OCI-M2 (cell line): Measurements from ENCODE around the gene CALR3.
"Not testable (repeated sequence)": the region's sequence is repeated elsewhere in the genome, so short reads cannot be mapped to it uniquely, and the experiment has no call there.

ENCODE experiments used
- DNase-seq: peaks from one replicate; lab custom pipeline; 2025; ENCODE audit not compliant: unreplicated experiment; lab: John Stamatoyannopoulos, UW

The CALR3 gene

DNA sequence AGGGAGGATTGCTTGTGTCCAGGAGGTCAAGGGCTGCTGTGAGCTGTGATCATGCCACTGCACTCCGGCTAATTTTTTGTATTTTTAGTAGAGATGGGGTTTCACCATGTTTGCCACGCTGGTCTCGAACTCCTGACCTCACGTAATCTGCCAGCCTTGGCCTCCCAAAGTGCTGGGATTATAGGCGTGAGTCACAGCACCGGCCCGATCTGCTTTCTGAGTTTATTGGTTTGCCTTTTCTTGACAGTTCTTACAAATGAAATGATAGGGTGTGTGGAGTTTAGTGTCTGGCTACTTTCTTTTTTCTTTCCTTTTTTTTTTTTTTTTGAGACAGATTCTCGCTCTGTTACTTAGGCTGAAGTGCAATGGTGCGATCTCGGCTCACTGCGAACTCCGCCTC lies 1.1 kb upstream of the CALR3 start:
- DNase-seq = no peak

DNA sequence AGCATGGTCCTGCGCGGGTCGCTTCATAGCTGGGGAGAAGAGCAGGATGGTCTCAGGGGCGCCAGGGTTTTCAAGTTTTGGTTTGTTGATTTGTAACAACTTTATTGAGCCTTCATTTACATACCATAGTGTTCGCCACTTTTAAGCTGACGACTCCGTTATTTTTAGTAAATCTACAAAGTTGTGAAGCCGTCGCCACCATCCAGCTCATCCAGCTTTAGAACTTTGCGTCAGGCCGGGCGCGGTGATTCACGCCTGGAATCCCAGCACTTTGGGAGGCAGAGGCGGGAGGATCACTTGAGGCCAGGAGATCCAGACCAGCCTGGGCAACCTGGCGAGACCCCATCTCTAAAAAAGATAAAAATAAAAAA lies 631 bp upstream of the CALR3 start:
- no peak for DNase-seq

DNA sequence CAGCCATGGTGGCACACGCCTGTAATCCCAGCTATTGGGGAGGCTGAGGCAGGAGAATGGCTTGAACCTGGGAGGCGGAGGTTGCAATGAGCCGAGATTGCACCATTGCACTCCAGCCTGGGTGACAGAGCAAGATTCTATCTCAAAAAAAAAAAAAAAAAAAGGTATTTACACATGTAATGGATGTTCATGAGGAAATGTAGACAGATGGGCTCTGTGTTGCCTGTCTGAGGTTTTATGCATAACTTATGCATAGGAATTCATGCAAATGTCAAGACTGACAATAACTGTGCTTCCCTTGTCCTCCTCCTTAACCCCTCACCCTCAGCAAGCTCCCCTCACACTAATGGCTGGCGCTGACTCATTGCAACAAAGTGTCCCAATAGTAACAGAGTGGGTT lies 9.5 kb downstream of the CALR3 start:
- not testable (repeated sequence) for DNase-seq

DNA sequence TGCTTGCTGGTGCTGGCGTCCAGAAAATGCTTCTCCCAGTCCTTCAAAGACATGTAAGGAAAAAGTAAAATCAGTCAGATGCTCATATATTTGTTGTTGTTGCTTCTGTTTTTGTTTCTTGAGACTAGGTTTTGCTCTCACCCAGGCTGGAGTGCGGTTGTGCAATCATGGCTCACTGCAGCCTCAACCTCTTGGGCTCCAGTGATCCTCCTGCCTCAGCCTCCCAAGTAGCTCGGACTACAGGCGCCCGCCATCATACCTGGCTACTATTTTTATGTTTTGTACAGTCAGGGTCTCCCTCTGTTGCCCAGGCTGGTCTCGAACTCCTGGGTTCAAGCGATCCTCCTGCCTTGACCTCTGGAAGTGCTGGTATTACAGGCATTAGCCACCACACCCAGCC lies 13.2 kb downstream of the CALR3 start:
- DNase-seq = no peak

DNA sequence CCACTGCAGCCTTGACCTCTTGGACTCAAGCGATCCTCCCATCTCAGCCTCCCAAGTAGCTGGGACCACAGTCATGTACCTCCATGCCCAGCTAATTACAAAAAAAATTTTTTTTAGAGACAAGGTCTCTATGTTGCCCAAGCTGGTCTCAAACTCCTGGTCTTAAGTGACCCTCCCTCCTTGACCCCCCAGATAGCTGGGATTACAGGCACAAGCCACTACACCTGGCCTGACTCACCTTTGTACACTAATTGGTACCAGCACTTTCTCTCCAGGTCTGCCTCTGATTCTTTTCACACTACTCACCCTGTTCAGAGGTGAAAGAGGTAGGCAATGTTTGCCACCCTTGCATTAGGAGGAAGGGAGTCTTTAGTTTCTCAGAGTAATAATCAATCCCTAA lies 18.7 kb downstream of the CALR3 start:
- DNase-seq = no peak

DNA sequence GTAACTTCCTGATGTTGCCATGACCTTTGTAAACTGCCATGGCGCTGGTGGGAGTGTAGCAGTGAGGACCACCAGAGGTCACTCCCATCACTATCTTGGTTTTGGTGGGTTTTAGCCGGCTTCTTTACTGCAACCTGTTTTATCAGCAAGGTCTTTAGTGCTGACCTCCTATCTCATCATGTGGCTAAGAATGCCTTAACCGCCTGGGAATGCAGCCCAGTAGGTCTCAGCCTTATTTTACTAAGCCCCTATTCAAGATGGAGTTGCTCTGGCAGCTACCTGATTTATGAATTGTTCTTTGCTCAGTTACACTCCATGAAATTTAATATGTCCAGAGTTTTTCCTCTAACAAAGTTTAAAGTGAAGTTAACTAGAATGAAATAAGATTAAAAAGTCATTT lies 19.6 kb downstream of the CALR3 start:
- DNase-seq = no peak

DNA sequence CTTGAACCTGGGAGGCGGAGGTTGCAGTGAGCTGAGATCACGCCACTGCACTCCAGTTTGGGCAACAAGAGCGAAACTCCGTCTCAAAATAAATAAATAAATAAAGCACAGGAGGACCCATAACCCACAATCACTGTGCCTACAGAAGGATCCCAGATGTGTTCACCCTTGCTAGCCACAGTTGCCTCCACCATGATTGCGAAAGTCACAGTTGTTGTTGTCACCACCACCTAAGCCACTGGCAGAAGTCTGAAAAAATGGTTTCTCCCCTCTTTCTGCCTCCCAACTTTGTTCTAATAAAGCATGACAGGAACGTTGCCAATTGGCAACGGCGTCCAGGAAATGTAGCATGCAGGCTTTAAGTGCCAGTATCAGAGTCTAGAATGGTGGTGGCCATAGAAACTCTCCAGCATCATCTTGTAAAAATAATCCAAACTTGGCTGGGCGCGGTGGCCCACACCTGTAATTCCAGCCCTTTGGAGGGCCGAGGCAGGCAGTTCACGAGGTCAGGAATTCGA lies 22.0 kb downstream of the CALR3 start:
- DNase-seq = no peak

DNA sequence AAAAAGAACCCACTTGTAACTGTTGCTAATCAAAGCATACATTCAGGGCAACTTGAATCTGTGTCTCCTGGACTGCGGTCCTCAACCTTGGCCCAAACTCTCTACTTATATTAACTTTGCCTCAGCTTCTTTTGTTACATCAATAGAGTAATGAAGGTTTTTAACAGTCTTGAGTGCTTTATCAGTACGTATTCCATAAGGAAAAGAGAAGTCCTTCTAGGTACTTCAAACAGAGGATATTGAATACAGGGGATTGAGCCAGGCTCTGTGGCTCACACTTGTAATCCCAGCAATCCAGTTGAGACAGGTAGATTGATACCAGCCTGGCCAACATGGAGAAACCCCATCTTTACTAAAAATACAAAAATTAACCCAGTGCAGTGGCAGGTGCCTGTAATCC lies 23.0 kb downstream of the CALR3 start:
- DNase-seq = no peak

DNA sequence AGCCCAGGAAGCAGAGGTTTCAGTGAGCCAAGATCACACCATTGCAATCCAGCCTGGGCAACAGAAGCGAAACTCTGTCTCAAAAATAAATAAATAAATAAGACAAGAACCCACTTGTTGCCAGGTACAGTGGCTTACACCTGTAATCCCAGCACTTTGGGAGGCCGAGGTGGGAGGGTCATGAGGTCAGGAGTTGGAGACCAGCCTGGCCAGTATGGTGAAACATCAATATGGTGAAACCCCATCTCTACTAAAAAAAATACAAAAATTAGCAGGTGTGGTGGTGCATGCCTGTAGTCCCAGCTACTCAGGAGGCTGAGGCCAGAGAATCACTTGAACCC lies 23.4 kb downstream of the CALR3 start:
- DNase-seq = not testable (repeated sequence)

DNA sequence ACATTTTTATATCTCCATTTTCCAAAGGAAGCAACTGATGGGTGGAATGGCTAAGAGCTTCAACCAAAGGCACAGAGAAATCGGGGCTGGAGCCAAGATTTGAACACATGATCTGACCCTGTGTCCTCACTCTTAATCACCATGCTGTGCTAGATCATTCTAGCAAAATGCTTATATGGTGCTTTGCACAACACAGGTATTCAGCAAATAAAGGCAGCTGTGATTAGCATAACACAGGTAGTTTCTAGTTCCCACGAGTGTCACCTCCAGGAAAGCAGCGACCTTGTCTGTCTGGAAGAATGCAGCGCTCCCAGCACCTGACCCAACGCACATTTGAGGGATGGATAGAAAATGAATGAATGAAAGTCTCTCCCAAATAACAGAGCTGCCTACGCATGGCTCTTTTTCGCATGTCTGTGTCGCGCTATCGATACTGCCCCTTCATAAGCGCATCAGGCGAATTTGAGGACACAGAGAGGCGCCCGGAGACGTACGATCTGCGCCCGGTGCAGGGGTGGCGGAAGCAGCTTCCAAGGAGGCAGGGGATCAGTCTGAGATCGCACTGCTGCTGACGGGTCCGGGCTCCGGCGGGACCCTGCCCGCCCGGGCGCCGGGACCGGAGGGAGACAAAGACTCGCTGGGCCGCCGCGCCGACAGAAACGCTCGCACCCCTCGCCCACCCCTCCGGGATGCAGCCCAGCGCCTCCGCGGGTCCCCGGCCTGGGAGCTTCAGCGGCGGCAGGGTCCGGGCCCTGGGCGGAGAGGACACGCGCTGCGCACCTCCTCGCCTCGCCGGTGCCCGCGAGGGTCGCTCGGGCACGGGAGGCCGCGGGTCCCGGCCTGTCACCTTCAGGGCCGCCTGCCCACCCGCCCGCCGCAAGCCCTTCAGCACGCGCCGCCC lies 24.8 kb downstream of the CALR3 start:
- DNase-seq = no peak

DNA sequence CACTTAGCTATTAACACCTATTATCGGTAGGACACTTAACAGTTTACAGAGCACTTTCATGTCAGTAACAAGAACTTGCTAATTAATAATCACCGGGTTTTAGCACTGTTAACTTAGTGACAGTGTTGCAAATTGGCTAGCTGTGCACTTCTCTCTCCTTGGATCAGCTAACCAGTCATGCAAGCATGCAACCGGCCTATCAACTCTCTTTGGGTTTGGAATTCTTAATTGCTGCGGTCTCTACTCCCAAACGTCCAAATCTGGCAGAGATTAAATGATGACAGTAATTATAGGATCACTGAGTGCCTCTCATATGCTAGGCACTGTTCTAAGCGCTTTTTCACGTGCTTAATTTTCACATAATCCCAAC lies 25.4 kb downstream of the CALR3 start:
- no peak for DNase-seq

DNA sequence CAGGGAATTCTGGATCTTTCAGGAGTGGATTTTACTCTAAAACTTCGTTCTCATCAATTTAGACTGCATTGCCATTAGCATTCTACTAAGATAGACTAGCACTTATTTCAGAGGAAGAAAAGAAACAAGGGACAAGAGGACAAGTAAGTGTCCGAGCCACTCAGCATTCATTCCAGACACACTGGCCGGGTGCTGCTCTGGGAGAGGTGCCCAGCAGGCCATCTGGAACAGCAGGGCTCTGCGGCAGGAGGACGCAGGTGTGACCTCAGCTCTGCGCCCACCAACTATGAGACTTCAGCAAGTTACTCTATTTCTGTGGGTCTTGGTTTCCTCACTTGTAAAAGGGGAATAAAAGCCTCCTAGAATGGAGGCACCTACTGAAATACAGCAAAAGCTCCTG lies 28.4 kb downstream of the CALR3 start:
- no peak for DNase-seq

DNA sequence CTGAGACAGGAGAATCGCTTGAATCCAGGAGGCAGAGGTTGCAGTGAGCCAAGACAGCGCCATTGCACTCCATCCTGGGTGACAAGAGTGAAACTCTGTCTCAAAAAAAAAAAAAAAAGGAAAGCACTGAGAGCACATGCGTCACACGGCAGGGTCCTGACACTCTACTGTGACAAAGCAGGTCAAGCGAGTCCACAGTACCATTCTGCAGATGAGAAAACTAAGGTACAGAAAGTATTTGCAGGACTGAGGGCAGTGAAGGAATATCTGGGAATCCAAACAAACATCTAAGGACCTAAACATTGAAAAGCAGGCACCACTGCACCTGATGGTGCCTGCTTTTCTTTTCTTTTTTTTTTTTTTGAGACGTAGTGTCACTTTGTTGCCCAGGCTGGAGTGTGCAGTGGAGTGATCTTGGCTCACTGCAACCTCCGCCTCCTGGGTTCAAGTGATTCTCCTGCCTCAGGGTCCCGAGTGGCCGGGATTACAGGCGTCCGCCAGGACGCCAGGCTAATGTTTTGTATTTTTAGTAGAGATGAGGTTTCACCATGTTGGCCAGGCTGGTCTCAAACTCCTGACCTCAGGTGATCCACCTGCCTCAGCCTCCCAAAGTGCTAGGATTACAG lies 29.1 kb downstream of the CALR3 start:
- not testable (repeated sequence) for DNase-seq

DNA sequence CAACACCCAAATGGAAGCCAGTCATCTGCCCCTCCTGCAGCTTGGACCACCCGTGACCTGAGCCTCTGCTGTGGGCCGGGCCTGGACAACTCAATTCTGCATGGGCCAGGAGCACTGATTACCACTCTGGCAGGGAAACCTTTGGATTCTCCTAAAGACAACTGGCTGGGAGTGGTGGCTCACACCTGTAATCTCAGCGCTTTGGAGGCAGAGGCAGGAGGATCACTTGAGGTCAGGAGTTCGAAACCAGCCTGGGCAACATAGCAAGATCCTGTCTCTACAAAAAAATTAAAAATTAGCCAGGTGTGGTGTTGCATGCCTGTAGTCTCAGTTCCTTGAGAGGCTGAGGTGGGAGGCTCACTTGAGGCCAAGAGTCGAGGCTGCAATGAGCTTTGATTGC lies 30.7 kb downstream of the CALR3 start:
- no peak for DNase-seq

DNA sequence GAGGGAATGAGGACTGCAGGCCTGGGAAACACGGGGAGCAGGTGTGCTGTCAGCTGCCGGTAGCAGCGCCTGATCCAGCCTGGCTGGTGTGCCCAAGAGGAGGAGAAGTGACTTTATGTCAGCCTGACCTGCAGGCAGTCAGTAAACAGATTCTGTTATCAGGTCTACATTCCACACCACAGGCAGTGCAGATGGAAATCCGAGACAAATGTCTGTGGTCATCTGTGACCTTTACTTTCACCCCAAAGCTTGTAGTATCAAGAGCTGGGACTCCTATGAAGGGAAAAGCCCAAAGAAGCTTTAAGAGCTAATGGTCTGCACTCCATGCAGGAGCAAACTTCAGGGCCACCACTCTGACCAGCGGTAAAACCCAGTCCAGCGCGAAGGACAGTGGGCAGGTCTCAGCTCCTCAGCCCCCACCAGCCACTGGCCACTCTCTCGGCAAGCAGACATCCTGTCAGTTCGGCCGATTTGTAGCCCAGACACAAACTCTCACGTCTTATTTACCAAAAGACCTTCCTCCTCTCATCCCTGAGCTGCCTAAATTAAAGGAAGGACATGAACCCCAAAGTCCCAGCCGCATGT lies 31.9 kb downstream of the CALR3 start:
- no peak for DNase-seq

DNA sequence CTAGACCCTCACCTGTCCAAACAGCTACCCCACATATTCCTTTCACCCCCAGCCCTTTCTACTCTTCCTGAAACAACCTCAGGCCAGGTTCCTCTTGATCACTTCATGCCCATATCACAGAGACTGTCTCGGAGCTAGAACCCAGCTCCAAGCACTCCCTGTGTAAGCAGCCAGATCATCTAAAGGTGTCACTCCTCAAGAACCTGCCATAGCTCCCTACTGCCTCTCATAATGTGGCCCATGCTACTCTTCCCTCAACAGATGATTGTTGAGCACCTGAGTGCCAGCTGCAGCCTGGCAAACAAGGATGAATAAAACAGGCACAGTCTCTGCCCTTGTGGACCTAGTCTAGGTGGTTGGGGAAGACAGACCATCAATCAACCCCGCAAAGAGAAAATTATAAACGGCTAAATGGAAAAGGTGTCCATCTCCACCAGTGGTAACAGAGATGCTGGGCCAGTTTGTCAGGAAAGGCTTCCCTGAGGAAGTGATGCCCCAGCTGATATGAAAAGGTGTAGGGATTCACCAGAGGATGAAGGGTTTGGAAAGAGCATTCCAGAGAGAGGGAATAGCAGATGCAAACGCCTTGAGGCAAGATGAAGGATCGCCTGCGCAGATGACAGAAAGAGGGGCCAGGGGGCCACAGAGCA lies 32.5 kb downstream of the CALR3 start:
- DNase-seq = no peak

DNA sequence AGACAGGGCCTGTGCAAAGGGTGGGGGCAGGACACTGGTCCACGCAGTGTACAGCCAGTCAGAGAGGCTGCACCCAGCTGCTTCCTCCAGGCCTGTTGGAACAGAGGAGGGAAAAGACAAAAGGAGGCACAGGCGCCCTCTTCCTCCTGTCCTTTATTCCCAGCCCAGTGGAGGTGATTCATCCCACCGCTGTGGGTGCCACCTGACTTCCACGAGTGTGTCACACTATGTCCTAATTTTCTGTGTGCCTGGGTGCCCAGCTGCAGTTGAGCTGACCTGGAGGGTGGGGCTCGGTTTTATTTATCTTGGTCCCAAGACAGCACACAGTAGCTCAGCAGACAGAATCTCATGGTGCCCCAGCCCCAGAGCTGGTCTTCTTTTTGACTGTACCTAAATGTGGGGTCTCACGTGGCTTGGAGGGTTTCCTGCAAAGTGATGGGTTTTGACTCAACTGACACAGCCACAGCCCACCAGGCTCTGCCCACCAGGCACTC lies 33.2 kb downstream of the CALR3 start:
- no peak for DNase-seq

DNA sequence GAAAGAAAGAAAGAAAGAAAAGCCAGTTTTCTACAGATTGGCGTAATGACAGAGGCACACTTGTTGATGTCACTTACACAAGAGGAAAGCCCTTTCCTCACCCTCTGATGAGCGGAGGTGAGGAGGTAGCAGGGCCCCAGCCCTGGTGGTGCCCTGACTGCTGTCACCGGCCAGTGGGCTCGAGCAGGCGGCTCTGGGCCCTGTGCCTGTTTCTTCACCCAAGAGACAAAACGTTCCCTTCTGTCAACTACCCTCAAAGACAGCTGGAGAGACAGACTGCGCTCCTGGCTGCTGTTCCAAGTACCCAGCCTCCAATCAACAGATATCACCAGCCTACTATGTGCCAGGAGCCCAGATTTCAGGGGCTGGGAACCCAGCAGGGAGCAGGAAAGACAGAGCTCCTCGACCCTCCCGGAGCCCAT lies 34.3 kb downstream of the CALR3 start:
- DNase-seq = no peak

DNA sequence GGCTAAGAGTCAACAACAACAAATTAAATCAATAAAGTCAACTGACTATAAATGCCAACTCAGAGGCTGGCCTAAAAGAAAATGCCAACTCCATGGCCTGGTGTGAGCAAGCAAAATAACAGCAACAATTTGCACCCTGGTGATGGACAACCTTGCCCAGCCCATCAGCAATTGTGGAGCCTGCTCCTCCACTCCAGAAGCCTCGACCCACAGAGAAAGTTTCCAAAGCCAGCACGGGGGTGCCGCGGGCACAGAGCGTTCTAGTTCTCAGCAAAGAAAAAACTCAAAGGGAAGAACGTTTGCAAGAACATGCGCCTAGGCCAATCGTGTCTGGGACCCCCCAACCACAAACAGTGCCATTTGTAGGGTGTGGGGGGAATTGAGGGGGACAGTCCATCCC lies 35.5 kb downstream of the CALR3 start:
- DNase-seq = no peak

DNA sequence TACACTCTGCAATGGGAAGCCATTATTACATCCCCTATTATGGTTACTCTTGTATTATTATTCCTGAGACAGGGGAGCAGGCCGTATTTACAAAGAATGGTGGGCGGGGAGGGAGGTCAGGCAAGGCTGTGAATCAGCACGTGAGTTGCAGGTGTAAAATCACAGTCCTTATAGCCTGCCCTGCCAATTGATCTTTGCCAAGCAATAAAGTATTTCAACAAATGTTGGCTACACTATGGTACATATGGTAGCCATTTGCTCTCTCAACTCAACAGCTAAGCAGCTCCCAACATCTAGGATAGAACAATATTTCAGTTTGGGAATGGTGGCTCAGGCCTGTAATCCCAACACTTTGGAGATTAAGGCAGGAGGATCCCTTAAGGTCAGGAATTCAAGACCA lies 36.3 kb downstream of the CALR3 start:
- DNase-seq = no peak
